AG04449 (cell line): Measurements from ENCODE around the gene IMPG1.

Experiments used
- CTCF ChIA-PET: fragments of 350-600 bp; formaldehyde crosslinking; extraction: SDS; loops from one replicate; lab custom pipeline; 2021; ENCODE audit warnings: antibody characterized with exemption; lab: Yijun Ruan, JAX
- POLR2A ChIA-PET: fragments of 400-600, 350-600 bp; formaldehyde crosslinking; extraction: SDS; loops from one replicate; lab custom pipeline; 2020; ENCODE audit warnings: antibody characterized with exemption, inconsistent platforms; lab: Yijun Ruan, JAX
- DNase-seq: peaks from one replicate; pipeline ENCODE4 v3.0.0-alpha.2; 2010; ENCODE audit warnings: low read depth, low spot score
- H3K4me3 ChIP-seq: 2 replicates; pipeline ENCODE4 v1.5.1; 2011; ENCODE audit warnings: low read depth, mild to moderate bottlenecking, control low read depth, low read length
- CTCF ChIP-seq: IDR thresholded peaks from one replicate; pipeline ENCODE4 v1.5.1; 2011; ENCODE audit warnings: mild to moderate bottlenecking, moderate library complexity, low read length, control low read depth, inconsistent platforms; ENCODE audit not compliant: insufficient read depth; ENCODE audit errors: missing control alignments

Gene IMPG1

GRCh38 chr6:75876152-75876551 lies 196.3 kb downstream of the IMPG1 start:
- CTCF ChIA-PET, result interaction anchor here (0.7 to 6.5 kb wide), 2 partner anchors 17 kb away, joined by 3 to 56 read pairs; no protein-coding TSS in a partner anchor
- no peak for DNase-seq
- no peak for TF ChIP-seq CTCF
- POLR2A ChIA-PET, result no interaction called here
- H3K4me3 ChIP-seq, result no peak overlapping the region

DNA sequence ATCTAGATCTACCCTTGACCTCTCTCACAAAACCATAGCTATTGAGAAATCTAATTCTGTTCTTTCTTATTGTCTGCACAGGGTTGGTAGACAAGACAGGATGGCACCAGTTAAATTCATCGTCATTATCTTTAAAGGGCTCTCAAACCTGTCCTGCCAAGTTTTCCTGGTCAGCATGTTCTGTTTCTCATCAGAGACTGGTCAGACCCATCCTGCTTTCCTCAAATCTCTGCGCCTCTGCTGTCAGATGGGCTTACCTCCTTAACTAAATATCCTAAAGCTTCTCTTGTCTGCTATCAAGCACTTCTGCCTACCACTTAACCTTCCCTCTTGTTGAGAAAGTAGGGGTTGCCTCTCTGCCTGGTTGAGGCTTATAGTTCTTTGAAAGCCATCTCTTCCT lies 198.2 kb downstream of the IMPG1 start:
- no peak overlapping the region for H3K4me3 ChIP-seq
- no peak for TF ChIP-seq CTCF
- DNase-seq, result no peak
- ChIA-PET CTCF (interaction anchor here (0.7 kb wide), 1 partner anchor 19 kb away, joined by 4 read pairs; no protein-coding TSS in a partner anchor), POLR2A (no interaction called here)
